GM12891 (cell line): Measurements from ENCODE around the gene ITGA1.

Source experiments
- PAX5 ChIP-seq: IDR thresholded peaks from 2 replicates; pipeline ENCODE4 v1.6.1; 2011; ENCODE audit warnings: low read length, moderate library complexity, mild to moderate bottlenecking; ENCODE audit not compliant: insufficient read depth, severe bottlenecking
- POLR2A ChIP-seq: IDR thresholded peaks from 2 replicates; pipeline ENCODE4 v1.6.1; 2011; ENCODE audit warnings: low read depth, low read length, control low read depth
- POLR2AphosphoS5 ChIP-seq: IDR thresholded peaks from 2 replicates; pipeline ENCODE4 v1.6.1; 2011; ENCODE audit warnings: low read depth, low read length, control low read depth
- POU2F2 ChIP-seq: IDR thresholded peaks from 2 replicates; pipeline ENCODE4 v1.6.1; 2011; ENCODE audit warnings: low read depth, mild to moderate bottlenecking, control low read depth, low read length, moderate library complexity
- SPI1 ChIP-seq: IDR thresholded peaks from 2 replicates; pipeline ENCODE4 v1.6.1; 2011; ENCODE audit warnings: low read depth, low read length, control low read depth
- TAF1 ChIP-seq: IDR thresholded peaks from 2 replicates; pipeline ENCODE4 v1.6.1; 2011; ENCODE audit warnings: low read depth, low read length, control low read depth

DNA sequence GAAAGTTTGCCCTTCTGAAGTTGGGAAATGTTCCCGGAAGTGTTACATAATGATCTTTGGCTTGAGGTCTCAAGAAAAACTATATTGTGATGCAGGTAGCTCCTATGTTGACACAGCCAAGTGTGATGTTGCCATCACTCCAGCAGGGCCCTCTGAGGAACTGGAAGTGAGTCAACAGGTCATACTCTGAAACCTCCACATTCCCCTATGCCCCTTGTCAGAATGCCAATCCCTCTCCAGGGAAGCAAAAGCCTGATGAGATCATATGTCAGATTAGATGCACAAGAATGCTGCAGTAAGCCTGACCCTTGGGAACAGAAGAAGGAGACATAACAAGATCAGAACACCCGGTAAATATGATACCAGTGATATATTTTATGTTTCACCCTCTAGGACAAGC is 134.7 kb downstream of the ITGA1 start:
- TF ChIP-seq POLR2A (no peak), POLR2AphosphoS5 (no peak), TAF1 (no peak), PAX5 (no peak), SPI1 (no peak), POU2F2 (no peak)
